HG03045 (cell line): Measurements from ENCODE around the gene FLNB.
"Not testable (repeated sequence)": the region's sequence is repeated elsewhere in the genome, so short reads cannot be mapped to it uniquely, and the experiment has no call there.

ENCODE experiments used
- ATAC-seq: cut with Tn5 transposase; IDR thresholded peaks from one replicate; pipeline ENCODE4 v1.9.1; 2021; ENCODE audit warnings: mild to moderate bottlenecking, moderate library complexity; ENCODE audit not compliant: unreplicated experiment

The FLNB gene

DNA sequence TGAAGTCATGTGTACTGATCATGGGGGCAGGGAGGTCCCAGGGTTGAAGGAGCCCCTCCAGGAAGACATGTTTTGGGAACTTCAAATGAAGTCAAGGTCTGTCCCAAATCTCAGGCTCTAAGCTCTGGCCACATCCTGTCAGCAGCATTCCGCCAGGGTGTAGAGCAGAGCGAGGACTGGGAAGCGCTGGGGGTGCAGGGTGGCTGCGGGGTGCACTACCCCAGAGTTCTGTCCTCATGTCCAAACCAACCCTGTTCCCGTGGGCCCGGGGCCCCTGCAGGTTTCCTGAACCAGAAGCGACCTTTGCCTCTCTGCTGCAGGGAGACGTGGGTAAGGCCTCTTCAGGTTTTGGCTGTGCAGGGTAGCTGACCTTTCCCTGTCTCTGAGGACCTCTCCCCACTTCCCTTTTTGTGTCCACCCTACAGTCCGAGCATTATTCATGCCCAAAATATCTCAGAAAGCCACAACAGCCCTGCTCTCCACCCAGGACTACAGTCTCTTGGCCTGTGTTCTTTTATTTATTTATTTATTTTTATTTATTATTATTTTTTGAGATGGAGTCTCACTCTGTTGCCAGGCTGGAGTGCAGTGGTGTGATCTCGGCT, 26.6 kb upstream of the FLNB start:
- ATAC-seq = no peak

DNA sequence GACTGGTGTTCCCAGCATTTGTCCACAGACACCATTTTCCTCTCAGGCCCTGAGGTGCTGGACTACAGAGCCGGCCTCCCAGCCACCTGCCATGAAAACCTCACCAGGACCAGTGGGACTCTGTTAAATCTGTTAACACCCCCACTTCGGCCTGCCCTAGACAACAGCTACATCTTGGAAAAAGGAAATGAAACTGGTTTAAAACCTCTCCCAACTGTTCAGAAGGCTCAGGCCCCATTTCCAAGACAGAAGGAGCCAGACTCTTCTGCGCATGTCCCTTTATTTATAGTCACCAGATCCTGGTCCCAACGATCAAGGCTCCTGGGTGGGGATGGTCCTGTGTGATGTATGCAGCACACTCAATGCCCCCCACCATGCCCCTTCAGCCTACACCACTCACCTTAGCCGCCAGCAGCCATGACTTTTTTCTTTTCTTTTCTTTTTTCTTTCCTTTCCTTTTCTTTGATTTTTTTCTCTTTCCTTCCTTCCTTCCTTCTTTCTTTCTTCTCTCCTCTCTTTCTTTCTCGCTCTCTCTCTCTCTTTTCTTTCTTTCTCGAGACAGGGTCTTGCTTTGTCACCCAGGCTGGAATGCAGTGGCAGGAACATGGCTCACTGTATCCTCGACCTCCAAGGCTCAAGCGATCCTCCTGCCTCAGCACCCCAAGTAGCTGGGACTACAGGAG, 25.5 kb upstream of the FLNB start:
- ATAC-seq = no peak

- ATAC-seq = peak; percentile 92
These were observed 24.3 kb upstream of the FLNB start for GRCh38 chr3:57983734-57984518.

- no peak for ATAC-seq
These were observed 22.8 kb upstream of the FLNB start for GRCh38 chr3:57985176-57985983.

DNA sequence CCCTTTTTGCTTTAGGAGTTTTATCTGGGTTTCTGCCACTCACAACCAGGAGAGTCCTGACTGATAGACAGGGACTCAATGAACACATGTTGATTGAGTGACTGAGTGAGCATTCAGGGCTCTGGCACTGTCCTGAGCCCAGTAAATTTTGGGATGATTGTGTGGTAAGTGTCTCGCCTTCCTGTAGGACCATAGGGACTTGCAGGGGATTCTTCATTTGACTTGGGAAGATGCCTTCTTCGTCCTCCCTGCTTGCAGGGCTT, 22.3 kb upstream of the FLNB start:
- no peak for ATAC-seq

- no peak for ATAC-seq
These were observed 22.0 kb upstream of the FLNB start for GRCh38 chr3:57986261-57986660.

- not testable (repeated sequence) for ATAC-seq
These were observed 19.0 kb upstream of the FLNB start for GRCh38 chr3:57989198-57989597.

DNA sequence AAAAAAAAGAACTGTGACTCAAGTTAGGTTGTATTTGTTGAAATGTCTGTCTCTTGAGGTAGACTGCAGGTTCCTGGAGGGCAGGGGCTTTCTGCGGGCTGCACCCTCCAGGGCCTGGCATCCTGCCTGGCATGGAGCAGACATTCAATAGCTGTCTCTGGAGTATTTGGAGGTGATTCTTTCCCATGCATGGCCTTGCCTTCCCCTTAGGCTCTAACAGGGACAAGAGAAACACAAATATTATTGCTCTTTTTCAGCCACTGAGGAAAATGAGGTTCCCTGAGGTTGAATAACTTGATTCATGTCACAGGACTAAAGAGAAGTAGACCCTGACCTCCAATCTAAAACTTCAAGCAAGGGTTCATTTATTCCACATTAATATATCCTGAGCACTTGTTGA, 18.6 kb upstream of the FLNB start:
- no peak for ATAC-seq

- no peak for ATAC-seq
These were observed 15.6 kb upstream of the FLNB start for GRCh38 chr3:57992452-57993213.

DNA sequence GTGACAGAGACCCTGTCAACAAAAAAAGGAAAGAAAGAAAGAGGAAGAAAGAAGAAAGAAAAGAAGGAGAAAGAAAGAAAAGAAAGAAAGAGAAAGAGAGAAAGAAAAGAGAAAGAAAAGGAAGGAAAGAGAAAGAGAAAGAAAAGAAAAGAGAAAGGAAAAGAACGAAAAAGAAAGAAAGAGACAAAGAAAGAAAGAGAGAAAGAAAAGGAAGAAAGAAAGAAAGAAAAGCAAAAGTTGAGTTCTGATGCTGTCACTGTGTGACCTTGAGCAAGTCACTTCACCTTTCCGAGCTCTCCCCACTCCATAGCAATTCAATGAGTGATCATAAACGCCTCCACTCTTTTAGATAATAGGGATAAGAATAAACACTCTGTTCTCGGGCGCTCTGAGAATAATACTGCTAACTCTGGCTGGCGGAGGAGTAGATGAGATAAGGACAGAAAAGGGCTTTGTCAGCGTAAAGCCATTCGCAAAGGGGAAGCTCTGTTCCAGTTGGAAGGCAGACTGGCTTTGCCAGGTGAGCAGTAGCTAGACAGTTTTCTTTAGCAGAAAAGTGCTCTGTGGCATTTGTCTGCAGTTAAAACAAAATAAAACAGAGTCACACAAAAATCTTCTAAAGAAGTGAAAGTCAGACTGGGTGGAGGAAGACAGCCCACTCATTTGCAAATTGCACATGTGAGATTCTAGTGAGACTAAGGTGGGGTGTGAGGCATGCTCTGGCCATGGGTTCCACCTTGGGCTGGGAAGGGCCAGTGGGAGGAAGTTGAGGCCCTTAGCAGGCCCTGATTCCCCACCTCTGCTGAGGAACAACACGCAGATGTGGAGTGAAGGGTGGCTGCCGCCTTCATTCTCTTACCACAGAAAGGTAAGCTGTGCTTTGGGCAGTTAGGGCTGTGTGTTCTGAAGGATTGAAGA, 9.6 kb upstream of the FLNB start:
- ATAC-seq = no peak

DNA sequence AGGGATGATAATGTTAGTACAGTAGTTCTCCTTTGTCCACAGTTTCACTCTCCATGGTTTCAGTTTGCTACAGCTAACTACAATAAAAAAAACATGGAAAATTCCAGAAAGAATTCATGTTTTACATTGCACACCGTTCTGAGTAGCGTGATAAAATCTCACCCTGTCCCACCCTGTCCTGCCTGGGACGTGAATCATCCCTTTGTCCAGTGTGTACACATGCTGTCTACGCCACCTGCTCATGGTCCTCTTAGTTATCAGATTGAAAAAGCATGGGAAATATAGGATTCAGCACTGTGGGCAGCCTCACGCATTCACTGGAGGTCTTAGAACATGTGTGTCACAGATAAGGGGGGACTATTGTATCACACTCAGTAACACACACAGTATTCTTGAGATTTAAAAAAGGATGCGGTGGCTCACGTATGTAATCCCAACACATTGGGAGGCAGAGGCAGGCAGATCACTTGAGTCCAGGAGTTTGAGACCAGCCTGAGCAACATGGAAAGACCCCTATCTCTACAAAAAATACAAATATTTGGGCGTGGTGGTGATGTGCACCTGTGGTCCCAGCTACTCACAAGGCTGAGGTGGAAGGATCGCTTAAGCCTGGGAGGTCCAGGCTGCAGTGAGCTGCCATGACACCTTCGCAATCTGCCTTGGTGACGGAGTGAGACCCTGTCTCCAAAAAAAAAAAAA, 8.7 kb upstream of the FLNB start:
- ATAC-seq = no peak

- no peak for ATAC-seq
These were observed 7.7 kb upstream of the FLNB start for GRCh38 chr3:58000306-58001085.

GRCh38 chr3:58001086-58001467, 7.1 kb upstream of the FLNB start:
- no peak for ATAC-seq

DNA sequence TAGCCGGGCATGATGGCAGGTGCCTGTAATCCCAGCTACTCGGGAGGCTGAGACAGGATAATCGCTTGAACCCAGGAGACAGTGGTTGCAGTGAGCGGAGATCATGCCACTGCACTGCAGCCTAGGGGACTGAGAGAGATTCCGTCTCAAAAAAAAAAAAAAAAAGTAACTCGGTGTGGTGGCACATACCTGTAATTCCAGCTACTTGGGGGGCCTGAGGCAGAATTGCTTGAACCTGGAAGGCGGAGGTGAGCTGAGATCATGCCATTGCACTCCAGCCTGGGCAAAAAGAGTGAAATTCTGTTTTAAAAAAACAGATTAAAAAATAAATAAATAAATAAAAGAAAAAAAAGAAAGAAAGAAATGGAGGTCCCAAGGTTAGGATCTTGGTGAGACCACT, 6.2 kb upstream of the FLNB start:
- no peak for ATAC-seq

GRCh38 chr3:58003093-58003492, 5.1 kb upstream of the FLNB start:
- no peak for ATAC-seq

DNA sequence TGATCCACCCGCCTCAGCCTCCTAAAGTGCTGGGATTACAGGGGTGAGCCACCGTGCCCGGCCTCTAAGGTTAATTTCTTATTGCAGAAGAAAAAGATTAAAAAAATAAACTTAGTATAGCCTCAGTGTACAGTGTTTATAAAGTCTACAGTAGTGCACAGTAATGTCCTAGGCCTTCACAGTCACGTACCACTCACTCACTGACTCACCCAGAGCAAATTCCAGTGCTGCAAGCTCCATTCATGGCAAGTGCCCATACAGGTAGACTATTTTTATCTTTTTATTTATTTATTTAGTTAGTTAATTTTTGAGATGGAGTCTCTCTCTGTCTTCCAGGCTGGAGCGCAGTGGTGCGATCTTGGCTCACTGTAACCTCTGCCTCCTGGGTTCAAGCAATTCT, 3.2 kb upstream of the FLNB start:
- ATAC-seq = no peak

GRCh38 chr3:58005669-58006068, 2.6 kb upstream of the FLNB start:
- ATAC-seq = no peak

DNA sequence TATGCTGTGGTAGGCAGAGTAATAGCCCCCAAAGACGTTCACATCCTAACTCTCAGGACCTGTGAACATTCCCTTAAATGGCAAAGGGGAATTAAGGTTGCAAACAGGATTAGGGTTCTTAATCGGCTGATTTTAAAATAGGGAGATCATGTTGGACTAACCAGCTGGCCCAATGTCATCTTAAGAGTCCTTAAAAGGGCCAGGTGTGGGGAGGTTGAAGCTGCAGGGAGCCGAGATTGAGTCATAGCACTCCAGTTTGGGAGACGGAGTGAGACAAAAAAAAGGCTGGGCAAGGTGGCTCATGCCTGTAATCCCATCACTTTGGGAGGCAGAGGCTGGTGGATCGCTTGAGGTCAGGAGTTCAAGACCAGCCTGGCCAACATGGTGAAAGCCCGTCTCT, 1.6 kb upstream of the FLNB start:
- ATAC-seq = no peak
